Karpas-422 (cell line): Measurements from ENCODE around the gene SH3BGRL2. TPM values are rescaled to one million over a fixed set of nuclear protein-coding genes. Genes with fewer than 3 reads are reported as not detected.
"Not testable (repeated sequence)": the region's sequence is repeated elsewhere in the genome, so short reads cannot be mapped to it uniquely, and the experiment has no call there.

ENCODE experiments used
- DNase-seq: peaks from one replicate; pipeline ENCODE4 v3.0.0-alpha.2; 2015
- H2AFZ ChIP-seq: fragments of 200-600 bp; sonication (generic); 2 replicates; pipeline ENCODE4 v1.6.1; 2014; ENCODE audit warnings: antibody characterized with exemption, low read length, mixed read lengths
- H3K27ac ChIP-seq: fragments of 200-600 bp; sonication (generic); 2 replicates; pipeline ENCODE4 v1.5.1; 2014; ENCODE audit warnings: mild to moderate bottlenecking, low read length, moderate library complexity
- H3K27me3 ChIP-seq: fragments of 200-600 bp; sonication (generic); 2 replicates; pipeline ENCODE4 v1.6.1; 2014; ENCODE audit warnings: low read length, mixed read lengths
- H3K36me3 ChIP-seq: fragments of 200-600 bp; sonication (generic); 2 replicates; pipeline ENCODE4 v1.6.1; 2014; ENCODE audit warnings: low read length, mixed read lengths; ENCODE audit not compliant: insufficient read depth
- H3K4me1 ChIP-seq: fragments of 200-600 bp; sonication (generic); 2 replicates; pipeline ENCODE4 v1.6.1; 2014; ENCODE audit warnings: mild to moderate bottlenecking, low read length, mixed read lengths
- H3K4me2 ChIP-seq: fragments of 200-600 bp; sonication (generic); 2 replicates; pipeline ENCODE4 v1.6.1; 2014; ENCODE audit warnings: low read length, low read depth, mild to moderate bottlenecking; ENCODE audit not compliant: poor library complexity, severe bottlenecking
- H3K4me3 ChIP-seq: fragments of 200-600 bp; sonication (generic); 2 replicates; pipeline ENCODE4 v1.5.1; 2014; ENCODE audit warnings: mild to moderate bottlenecking, antibody characterized with exemption, low read length, mixed read lengths
- H3K79me2 ChIP-seq: fragments of 200-600 bp; sonication (generic); 2 replicates; pipeline ENCODE4 v1.6.1; 2014; ENCODE audit warnings: mild to moderate bottlenecking, low read length, mixed read lengths
- H3K9ac ChIP-seq: fragments of 200-600 bp; sonication (generic); 2 replicates; pipeline ENCODE4 v1.6.0; 2014; ENCODE audit warnings: low read length
- H3K9me2 ChIP-seq: fragments of 200-600 bp; sonication (generic), shearing (Covaris generic); replicated peaks from 2 replicates; pipeline ENCODE4 v1.6.0; 2014; ENCODE audit warnings: mild to moderate bottlenecking, low read length, moderate library complexity; ENCODE audit not compliant: insufficient read depth
- H3K9me3 ChIP-seq: fragments of 300-700, 200-600 bp; sonication (generic); 2 replicates; pipeline ENCODE4 v1.6.1; 2014; ENCODE audit warnings: low read length, mixed read lengths
- H4K20me1 ChIP-seq: fragments of 200-600 bp; sonication (generic); 2 replicates; pipeline ENCODE4 v1.6.1; 2014; ENCODE audit warnings: mild to moderate bottlenecking, antibody characterized with exemption, low read length, low read depth; ENCODE audit not compliant: insufficient read depth
- total RNA-seq: library from RNA; depleted of rRNA; stranded (reverse); fragments of >200 nt; shearing (Covaris generic); gene quantifications from 2 replicates; pipeline ENCODE4 v1.2.3, GENCODE V29; 2014; ENCODE audit warnings: low replicate concordance

The SH3BGRL2 gene
- total RNA-seq, 1 experiment from 2014 or later, result not detected

GRCh38 chr6:79610306-79611009 lies 20.7 kb upstream of the SH3BGRL2 start:
- Histone ChIP-seq H3K9me2 (no peaks in the 10 kb centered on the region), H3K36me3 (no peaks in the 10 kb centered on the region), H3K4me1 (no peaks in the 10 kb centered on the region), H3K9me3 (no peaks in the 10 kb centered on the region), H3K4me2 (no peak overlapping the region), H3K27me3 (no peaks in the 10 kb centered on the region), H2AFZ (no peak overlapping the region), H3K79me2 (no peaks in the 10 kb centered on the region), H3K27ac (no peak overlapping the region), H3K4me3 (no peak overlapping the region), H4K20me1 (no peaks in the 10 kb centered on the region), H3K9ac (no peak overlapping the region)
- DNase-seq, result no peak

GRCh38 chr6:79612457-79612856 lies 18.7 kb upstream of the SH3BGRL2 start:
- Histone ChIP-seq H2AFZ (no peak overlapping the region), H3K9me2 (no peaks in the 10 kb centered on the region), H3K9me3 (no peaks in the 10 kb centered on the region), H3K4me1 (no peaks in the 10 kb centered on the region), H3K9ac (no peak overlapping the region), H4K20me1 (no peaks in the 10 kb centered on the region), H3K4me2 (no peak overlapping the region), H3K27me3 (no peaks in the 10 kb centered on the region), H3K36me3 (no peaks in the 10 kb centered on the region), H3K27ac (no peak overlapping the region), H3K79me2 (no peaks in the 10 kb centered on the region), H3K4me3 (no peak overlapping the region)
- no peak for DNase-seq

GRCh38 chr6:79612918-79613317 lies 18.2 kb upstream of the SH3BGRL2 start:
- H3K79me2 ChIP-seq, result no peaks in the 10 kb centered on the region
- H3K4me1 ChIP-seq, result no peaks in the 10 kb centered on the region
- no peaks in the 10 kb centered on the region for H3K36me3 ChIP-seq
- H4K20me1 ChIP-seq, result no peaks in the 10 kb centered on the region
- H3K9me2 ChIP-seq, result no peaks in the 10 kb centered on the region
- H3K9ac ChIP-seq, result no peak overlapping the region
- H3K4me2 ChIP-seq, result no peak overlapping the region
- H3K9me3 ChIP-seq, result no peaks in the 10 kb centered on the region
- no peak overlapping the region for H3K27ac ChIP-seq
- no peaks in the 10 kb centered on the region for H3K27me3 ChIP-seq
- H3K4me3 ChIP-seq, result no peak overlapping the region
- H2AFZ ChIP-seq, result no peak overlapping the region
- no peak for DNase-seq

- Histone ChIP-seq H3K4me1 (no peaks in the 10 kb centered on the region), H3K4me3 (no peak overlapping the region), H3K27ac (no peak overlapping the region), H3K9me2 (no peaks in the 10 kb centered on the region), H3K27me3 (no peaks in the 10 kb centered on the region), H4K20me1 (no peaks in the 10 kb centered on the region), H2AFZ (no peak overlapping the region), H3K9me3 (no peaks in the 10 kb centered on the region), H3K36me3 (no peaks in the 10 kb centered on the region), H3K9ac (no peak overlapping the region), H3K79me2 (no peaks in the 10 kb centered on the region), H3K4me2 (no peak overlapping the region)
- DNase-seq, result no peak
These were observed 17.2 kb upstream of the SH3BGRL2 start for GRCh38 chr6:79613912-79614311.

GRCh38 chr6:79614326-79615305 lies 16.5 kb upstream of the SH3BGRL2 start:
- Histone ChIP-seq H3K9me2 (no peaks in the 10 kb centered on the region), H3K9me3 (no peaks in the 10 kb centered on the region), H3K9ac (no peak overlapping the region), H2AFZ (no peak overlapping the region), H3K4me2 (no peak overlapping the region), H3K27me3 (no peaks in the 10 kb centered on the region), H3K27ac (no peak overlapping the region), H3K79me2 (no peaks in the 10 kb centered on the region), H3K4me1 (no peaks in the 10 kb centered on the region), H3K36me3 (no peaks in the 10 kb centered on the region), H4K20me1 (no peaks in the 10 kb centered on the region), H3K4me3 (no peak overlapping the region)
- DNase-seq, result no peak

- Histone ChIP-seq H3K36me3 (no peaks in the 10 kb centered on the region), H3K4me2 (no peak overlapping the region), H3K27me3 (no peaks in the 10 kb centered on the region), H3K9ac (no peak overlapping the region), H4K20me1 (no peaks in the 10 kb centered on the region), H3K4me3 (no peak overlapping the region), H3K27ac (no peak overlapping the region), H3K9me3 (no peaks in the 10 kb centered on the region), H3K9me2 (no peaks in the 10 kb centered on the region), H2AFZ (no peak overlapping the region), H3K4me1 (no peaks in the 10 kb centered on the region), H3K79me2 (no peaks in the 10 kb centered on the region)
- DNase-seq, result no peak
These were observed 13.6 kb upstream of the SH3BGRL2 start for GRCh38 chr6:79617518-79617941.

GRCh38 chr6:79618425-79618824 lies 12.7 kb upstream of the SH3BGRL2 start:
- not testable (repeated sequence) for H3K4me1 ChIP-seq, H3K79me2 ChIP-seq, H3K36me3 ChIP-seq, H2AFZ ChIP-seq, H3K4me2 ChIP-seq, H4K20me1 ChIP-seq, DNase-seq, H3K27me3 ChIP-seq, H3K9me3 ChIP-seq, H3K9ac ChIP-seq, H3K9me2 ChIP-seq, H3K4me3 ChIP-seq, H3K27ac ChIP-seq

- no peaks in the 10 kb centered on the region for H4K20me1 ChIP-seq
These were observed 9.6 kb upstream of the SH3BGRL2 start for GRCh38 chr6:79621579-79621978.

More at GRCh38 chr6:79621579-79621978, 9.6 kb upstream of the SH3BGRL2 start:
- Histone ChIP-seq H2AFZ (no peak overlapping the region), H3K9ac (no peak overlapping the region), H3K4me2 (no peak overlapping the region), H3K9me3 (no peaks in the 10 kb centered on the region), H3K27me3 (no peaks in the 10 kb centered on the region), H3K36me3 (no peaks in the 10 kb centered on the region), H3K4me1 (no peaks in the 10 kb centered on the region), H3K4me3 (no peak overlapping the region), H3K9me2 (no peaks in the 10 kb centered on the region), H3K27ac (no peak overlapping the region), H3K79me2 (no peaks in the 10 kb centered on the region)
- no peak for DNase-seq
